Ishikawa (cell line): Measurements from ENCODE around the gene EZR.

Experiments
- CREB1 ChIP-seq: IDR thresholded peaks from 2 replicates; pipeline ENCODE4 v1.6.1; 2012; ENCODE audit warnings: low read depth
- EGR1 ChIP-seq: IDR thresholded peaks from 2 replicates; pipeline ENCODE4 v1.6.1; 2012
- EP300 ChIP-seq: IDR thresholded peaks from 2 replicates; pipeline ENCODE4 v1.6.1; 2012; ENCODE audit warnings: borderline replicate concordance
- NFIC ChIP-seq: IDR thresholded peaks from 2 replicates; pipeline ENCODE4 v1.6.1; 2012
- TAF1 ChIP-seq: IDR thresholded peaks from 2 replicates; pipeline ENCODE4 v1.6.1; 2012; ENCODE audit warnings: low read depth, mild to moderate bottlenecking
- TEAD4 ChIP-seq: IDR thresholded peaks from 2 replicates; pipeline ENCODE4 v1.6.1; 2012
- TF ChIP-seq, protein P1 (sequence below): IDR thresholded peaks from 2 replicates; pipeline ENCODE4 v1.6.1; 2012; ENCODE audit warnings: low read depth, mild to moderate bottlenecking
- TF ChIP-seq, protein P2 (sequence below): IDR thresholded peaks from 2 replicates; pipeline ENCODE4 v1.6.1; 2012

DNA sequence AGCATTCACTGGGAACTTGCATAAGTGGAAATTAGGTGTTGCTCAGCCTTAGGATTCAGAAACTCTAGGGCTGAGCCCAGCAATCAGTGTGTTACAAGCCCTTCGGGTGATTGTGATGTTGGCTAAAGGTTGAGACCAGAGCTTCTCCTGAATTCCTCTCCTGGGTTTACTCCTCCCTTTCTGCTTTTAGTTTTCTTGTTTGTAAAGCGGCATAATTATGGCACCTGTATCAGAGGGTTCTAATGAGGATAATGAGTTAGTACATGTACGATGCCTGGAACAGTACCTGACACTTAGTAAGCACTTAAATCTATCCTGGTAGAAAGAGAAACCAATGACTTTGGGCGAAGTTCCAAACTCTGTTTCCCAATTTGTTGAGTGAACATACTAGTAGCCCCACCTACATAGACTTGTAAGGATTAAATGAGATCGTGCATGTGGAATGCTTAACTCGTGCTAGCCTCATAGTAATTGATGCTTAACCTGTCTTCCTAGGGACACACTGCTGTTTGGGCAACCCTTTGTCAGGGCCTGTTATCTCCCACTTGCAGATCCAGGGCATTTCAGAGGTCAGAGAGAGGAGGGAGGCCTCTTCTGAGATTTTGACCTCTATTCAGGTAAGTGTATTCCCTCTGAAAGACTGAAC is 932 bp upstream of the EZR start:
- no peak for TF ChIP-seq TEAD4
- no peak for TF ChIP-seq EGR1
- no peak for TF ChIP-seq TAF1
- no peak for TF ChIP-seq NFIC
- no peak for TF ChIP-seq EP300
- TF ChIP-seq, protein P1, sequence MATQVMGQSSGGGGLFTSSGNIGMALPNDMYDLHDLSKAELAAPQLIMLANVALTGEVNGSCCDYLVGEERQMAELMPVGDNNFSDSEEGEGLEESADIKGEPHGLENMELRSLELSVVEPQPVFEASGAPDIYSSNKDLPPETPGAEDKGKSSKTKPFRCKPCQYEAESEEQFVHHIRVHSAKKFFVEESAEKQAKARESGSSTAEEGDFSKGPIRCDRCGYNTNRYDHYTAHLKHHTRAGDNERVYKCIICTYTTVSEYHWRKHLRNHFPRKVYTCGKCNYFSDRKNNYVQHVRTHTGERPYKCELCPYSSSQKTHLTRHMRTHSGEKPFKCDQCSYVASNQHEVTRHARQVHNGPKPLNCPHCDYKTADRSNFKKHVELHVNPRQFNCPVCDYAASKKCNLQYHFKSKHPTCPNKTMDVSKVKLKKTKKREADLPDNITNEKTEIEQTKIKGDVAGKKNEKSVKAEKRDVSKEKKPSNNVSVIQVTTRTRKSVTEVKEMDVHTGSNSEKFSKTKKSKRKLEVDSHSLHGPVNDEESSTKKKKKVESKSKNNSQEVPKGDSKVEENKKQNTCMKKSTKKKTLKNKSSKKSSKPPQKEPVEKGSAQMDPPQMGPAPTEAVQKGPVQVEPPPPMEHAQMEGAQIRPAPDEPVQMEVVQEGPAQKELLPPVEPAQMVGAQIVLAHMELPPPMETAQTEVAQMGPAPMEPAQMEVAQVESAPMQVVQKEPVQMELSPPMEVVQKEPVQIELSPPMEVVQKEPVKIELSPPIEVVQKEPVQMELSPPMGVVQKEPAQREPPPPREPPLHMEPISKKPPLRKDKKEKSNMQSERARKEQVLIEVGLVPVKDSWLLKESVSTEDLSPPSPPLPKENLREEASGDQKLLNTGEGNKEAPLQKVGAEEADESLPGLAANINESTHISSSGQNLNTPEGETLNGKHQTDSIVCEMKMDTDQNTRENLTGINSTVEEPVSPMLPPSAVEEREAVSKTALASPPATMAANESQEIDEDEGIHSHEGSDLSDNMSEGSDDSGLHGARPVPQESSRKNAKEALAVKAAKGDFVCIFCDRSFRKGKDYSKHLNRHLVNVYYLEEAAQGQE: no peak
- TF ChIP-seq, protein P2, sequence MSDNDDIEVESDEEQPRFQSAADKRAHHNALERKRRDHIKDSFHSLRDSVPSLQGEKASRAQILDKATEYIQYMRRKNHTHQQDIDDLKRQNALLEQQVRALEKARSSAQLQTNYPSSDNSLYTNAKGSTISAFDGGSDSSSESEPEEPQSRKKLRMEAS: no peak
- no peak for TF ChIP-seq CREB1
